GM18861 (cell line): Measurements from ENCODE around the gene FEZF2.

Experiments used
- ATAC-seq: cut with Tn5 transposase; IDR thresholded peaks from one replicate; pipeline ENCODE4 v1.9.1; 2021; ENCODE audit not compliant: unreplicated experiment

FEZF2 gene

DNA sequence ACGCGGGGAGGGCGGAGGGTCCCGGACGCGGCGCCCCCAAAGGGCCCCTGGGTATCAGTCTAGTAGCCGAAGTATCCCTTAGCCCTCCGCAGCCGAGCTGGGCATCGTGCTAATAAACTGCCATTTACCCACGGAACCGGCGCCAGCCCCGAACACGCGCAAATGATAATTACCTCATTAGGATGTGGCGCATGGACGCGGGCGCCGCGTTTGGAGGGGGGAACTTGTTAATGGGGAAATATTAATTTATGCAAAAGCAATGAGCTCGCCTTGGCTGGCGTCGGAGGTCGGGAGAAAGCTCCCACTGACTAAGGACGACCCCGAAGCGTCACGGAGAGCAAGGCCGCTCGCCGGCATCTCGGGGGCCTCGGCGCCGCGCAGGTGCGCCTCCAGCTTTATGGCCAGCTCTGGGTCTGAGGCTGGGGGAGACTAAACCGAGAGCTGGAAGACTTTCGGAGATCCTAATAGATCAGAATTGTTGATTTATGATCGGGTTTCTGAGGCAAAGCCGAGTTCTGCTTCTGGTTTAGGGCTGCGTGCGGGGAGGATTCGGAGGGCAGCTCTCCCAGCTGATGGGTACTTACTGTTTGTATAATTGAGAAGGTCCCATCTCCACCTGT lies 474 bp upstream of the FEZF2 start:
- ATAC-seq, result no peak

DNA sequence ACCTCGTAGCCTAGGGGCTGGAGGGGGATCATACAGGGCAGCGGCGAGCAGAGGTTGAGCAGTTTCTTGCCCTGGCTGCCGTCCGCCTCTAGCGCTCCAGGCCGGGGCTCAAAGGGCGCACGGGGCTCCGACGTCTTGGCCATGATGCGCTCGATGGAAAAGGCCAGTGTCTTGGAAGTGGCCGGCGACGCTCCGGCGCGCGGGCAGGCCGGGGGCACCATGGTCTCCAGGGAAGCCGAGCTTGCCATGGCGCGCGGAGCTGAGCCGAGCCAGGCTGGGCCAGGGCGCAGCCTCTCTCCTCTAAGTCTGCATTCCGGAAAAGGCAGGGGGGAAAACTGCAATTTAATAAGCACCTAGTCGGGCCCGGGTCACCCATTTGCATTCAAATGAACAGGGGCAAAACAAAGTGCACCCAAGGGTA lies 719 bp downstream of the FEZF2 start:
- ATAC-seq, result no peak

DNA sequence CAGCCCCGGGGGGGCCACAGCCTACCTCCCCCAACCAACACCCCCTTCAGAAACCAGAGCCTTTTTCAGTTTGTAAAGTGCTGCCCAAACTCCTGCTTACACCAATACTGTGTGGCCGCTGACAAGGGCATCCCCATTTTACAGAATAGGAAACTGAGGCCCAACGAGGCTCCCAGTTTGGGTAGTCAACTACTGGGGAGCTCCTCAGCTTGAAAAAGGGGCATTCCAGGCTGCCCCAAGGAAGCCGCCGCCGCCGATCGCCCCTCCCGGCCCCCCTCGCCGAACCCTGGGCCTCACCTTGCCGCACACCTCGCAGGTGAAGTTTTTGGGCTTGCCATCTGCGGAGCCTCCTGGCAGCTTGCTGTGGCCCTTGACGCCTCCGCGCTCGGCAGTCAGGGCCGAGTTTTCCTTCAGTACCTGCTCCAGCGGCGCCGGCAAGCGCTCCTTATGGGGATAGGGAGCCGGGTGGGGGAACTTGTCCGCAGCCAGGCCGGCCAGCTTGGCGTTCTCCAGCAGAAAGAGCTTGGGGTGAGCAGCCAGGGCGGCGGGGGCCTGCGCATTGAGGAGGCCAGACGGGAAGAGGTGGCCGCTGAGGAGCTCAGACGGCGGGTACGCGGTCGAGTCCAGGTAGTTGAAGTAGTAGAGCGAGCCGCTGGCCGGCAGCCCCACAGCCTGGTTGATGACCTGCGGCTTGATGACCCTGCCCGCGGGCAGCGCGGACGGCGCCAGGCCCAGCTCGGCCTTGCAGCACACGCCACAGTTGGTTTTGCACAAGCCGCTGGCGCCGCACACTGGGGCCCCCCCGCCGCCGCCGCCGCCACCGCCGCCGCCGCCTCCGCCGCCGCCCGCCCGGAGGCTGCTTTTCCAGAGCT lies 1.4 kb downstream of the FEZF2 start:
- no peak for ATAC-seq

DNA sequence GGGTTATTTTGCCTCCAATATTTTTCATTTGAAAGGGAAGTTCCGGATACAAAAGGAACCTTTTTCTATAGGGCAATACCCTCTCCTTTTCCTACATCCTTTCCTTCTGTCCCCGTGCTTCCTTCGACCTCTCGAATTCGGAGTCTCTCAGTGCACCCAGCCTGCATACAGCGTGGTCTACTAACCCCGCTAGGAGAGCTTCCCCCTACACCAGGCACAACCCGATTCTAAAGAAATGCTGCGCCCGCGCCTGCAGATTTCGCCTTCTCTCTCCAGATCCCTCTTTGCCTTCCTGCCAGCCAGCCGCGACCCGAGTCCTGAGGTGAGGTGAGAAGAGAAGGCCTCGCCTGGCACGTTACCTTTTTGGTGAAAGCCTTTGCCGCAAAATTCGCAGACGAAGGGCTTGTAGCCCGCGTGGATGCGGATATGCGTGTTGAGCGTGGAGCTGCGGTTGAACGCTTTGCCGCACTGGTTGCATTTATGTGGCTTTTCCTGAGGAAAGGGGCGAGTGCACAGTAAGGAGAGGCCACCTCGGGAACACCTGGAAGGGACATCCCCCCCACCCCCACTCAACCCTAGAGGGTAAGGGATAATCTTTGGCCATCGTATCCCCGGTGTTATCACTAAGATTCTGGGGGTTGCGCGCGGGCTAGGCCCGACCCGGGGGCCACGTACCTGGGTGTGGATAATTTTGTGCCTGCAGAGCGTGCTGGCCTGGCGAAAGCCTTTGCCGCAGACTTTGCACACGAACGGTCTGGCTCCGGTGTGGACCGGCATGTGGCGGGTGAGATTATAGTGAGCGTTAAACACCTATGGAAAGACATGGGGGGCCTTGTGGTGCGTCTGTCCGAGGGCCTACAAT lies 2.3 kb downstream of the FEZF2 start:
- ATAC-seq, result no peak

DNA sequence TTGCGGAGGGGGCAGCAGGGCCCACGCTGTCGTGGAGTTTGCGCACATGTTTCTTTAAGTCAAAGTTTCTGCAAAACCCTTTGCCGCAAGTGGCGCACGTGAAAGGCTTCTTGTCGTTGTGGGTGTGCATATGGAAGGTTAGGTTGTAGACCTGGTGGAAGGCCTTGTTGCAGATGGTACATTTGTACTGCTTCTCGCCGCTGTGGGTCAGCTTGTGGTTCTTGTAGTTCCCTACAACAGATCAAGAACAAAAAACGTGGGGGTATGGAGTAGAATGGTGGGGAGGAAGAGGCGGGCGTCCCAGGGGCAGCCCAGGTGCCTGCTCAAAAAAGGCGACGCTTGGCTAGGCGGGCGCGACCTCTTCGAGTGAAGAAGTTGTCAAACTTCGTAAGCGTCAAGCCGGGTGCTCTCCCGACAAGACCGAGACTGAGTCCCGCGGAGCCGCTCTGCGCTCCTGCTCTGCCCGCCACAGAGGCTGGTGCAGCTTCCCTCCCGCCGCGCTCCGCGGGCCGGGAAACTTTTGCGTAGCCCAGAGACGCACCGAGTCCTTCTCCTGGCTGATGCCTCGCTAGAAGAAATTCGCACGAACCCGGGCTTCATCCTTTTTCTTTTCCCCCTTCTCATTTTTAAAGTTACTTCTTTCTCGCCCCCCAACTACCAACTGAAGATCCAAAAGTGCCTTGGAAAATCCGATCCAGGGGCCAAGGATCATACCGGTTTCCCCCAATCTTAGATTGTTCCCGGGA lies 3.1 kb downstream of the FEZF2 start:
- no peak for ATAC-seq

DNA sequence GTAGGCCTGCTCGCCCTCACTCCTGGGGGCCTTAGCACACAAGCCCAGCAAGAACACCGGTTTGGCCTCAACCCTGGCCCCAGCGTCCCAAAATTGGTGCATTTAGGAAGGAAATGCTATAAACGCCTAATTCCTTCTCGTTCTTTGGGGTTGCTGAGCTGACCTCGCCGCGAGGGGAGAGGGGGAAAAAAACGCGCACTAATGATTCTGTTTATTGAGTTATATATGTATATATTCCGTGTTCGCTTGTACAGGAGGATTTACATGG lies 3.9 kb downstream of the FEZF2 start:
- no peak for ATAC-seq

DNA sequence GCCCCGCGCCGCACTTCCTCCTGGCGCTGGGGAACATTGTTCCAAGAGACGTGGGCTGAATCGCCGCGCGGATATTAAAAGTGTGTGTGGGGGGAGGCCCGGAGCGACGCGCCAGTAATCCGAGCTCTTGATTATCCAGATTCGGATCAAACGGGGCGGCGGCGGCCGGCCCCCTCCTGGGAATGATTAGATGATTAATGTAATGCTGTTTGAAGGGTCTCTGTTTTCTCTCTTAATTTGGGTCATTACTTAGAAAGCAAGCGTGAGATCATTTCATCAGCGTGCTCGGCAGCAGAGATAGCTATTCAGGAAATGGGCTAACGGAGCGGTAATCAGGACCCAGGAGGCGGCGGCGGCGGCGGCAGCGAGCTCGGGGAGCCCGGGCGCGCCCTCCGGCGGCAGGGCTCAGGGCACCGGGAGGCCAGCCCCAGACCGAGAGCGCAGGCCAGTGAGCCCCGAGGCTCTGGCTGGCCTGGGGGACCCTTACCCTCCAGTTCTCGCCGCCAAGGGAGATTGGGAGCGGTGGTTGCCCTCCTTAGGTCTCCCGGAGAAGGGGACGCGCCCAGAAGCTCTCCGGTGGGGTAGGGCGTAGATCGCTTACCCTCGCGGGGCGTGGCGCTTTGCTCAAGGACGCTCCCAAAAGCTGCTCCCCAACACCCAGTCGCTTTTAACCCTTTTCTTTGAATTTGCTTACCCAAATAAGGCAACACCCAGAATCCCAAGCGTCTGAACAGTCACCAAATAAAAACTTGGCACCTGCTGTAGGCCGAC lies 4.5 kb downstream of the FEZF2 start:
- ATAC-seq, result no peak

DNA sequence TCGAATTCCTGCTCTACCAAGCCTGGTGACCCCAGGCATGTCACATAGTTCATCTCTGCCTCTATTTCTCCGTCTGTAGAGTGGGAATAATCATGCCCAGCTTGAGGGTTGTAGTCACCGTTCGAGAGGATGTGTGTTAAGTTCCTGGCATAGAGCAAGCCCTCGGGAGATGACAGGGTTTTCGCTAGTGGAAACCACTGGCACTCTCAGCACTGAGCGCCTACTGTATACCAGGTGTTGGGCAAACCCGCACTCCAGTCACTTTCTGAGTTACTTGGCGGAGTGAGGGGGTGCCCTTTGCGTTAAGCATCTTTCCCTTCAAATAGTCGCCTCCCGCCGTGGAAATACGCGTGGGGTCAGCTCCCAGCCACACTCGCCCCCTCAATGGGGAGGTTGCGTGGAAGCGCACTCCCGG lies 5.1 kb downstream of the FEZF2 start:
- no peak for ATAC-seq

DNA sequence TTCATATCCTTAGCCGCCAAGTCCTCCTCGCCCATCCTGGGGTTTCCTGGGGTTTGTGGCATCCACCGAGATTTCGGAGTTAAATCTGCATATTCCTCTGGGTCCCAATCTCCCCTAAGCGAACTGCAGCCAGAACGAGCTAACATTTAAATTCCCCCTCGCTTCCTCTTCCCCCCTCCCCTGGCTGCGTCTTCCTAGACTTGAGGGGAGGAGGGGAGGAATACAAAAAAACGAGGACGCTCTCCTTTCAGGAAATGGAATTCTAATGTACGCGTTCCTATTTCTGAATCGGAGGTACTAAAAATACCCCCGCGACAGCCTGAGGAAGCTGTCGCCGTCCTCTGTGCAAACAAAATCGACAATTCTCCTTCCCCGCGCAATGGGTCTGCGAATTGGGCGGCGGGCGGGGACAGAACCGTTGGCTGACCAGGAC lies 5.6 kb downstream of the FEZF2 start:
- ATAC-seq, result no peak

DNA sequence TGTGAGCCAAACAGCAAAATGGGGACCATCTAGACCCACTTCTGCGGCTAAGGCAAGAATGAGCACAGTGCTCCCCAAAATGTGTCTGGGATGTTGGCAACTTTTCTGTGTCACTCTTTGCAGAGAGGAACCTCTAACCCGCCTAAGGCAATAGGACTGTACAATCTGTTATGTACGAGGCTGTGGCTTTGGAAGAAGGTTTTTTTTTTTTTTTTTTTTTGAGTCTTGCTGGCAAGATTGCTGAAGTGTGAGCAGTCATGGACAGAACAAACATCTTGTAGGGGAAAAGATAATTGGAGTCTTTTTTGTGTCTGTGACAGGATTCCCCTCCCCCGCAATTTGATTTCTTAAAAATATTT lies 7.2 kb downstream of the FEZF2 start:
- ATAC-seq, result no peak

DNA sequence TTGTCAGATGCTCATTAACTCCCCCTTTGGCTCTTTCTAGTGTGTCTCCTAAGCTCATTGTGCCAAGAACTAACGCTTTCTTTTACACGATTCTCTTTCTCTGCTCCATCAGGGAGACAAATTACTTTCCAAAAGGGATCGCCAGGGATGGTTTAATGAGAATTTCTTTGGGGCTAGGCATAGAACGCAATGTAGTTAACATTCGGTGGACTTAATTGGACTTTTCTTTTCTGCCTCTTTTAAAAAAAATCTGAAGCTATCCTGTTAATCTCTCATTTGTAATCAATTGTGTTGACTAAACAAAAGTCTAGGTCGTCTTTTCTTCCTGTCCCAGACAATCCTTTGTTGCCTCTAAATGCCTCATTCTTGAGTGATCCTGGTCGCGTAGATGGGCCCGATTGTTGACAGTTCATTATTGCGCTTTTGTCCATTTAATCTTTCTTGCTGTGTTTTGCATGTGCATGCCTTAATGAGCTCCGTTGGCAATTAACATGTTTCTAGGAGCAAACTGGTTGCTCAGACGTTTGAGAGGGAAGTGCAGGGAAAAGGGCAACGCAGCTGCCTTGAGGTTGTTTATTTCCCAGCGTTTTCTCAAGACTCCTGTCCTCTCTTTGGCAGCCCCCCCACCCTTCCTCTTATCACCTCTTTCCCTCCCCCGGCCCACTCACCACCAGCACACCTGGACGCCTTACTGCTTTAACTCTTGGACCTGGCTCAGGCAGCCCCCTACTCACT lies 7.8 kb downstream of the FEZF2 start:
- ATAC-seq, result no peak

DNA sequence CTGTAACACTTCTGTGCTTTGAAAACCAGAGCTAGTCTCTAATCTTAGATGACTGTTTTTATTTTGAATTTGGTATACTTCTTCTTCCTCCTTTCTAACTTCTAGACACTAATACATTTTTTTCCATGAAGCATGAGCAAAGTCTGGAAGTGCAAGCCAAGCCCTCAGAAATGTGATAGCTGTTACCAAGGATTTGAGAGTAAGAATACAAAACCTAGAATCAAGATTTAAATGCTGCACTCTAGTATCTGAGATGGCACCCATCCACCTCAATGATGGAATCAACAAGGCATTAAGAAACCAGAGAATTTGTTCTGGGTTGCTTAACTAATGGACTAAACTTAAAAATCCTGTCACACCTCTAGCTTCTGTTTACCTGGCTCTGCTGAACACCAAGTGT lies 9.2 kb downstream of the FEZF2 start:
- ATAC-seq, result no peak

DNA sequence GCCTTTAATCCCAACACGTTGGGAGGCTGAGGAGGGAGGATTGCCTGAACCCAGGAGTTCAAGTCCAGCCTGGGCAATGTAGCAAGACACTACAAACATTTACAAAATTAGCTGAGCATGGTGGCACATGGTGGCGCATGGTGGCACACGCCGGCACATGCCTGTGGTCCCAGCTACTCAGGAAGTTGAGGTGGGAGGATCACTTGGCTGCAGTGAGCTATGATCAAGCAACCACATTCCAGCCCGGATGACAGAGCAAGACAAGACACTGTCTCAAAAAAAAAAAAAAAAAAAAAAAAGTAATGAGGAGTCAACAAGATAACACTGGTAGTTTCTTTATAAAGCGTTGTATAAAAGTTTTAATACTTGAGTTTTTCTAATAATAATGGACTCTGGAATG lies 10.1 kb downstream of the FEZF2 start:
- no peak for ATAC-seq

DNA sequence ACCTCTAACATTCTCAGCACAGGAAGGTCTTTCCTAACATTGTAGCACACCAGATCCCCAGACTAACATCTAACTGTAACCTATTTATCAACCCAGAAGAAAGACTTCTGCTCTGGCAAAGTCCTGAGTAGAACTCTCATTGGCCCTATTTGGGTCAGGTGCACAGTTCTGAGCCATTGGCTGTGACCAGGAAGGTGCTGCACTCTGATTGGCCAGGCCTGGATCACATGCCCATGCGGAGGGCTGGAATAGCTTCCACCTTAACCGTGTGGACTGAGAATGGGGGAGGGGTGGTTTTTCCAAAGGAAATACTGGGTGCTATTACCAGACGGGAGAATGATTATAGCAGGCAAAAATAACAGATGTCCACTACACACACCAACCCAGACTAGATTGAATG lies 11.5 kb downstream of the FEZF2 start:
- peak; percentile 7 for ATAC-seq

DNA sequence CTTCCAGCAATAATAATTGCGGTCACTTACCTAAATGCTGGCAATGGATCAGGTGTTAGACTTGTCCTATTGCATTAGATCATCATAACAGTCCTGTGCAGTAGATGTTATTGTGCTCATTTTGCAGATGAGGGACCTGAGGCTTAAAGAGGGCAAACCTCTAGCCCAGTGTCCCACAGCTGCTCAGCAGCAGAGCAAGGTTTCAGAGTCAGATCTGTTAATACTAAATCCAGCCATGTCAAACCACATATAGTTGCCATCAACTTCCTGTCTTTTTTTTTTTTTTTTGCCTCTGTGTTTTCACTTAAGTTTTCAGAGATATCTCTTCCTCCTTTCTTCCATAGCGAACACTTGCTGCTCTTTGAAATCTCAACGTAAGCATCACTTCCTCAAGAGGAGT lies 12.1 kb downstream of the FEZF2 start:
- ATAC-seq, result peak; percentile 99

DNA sequence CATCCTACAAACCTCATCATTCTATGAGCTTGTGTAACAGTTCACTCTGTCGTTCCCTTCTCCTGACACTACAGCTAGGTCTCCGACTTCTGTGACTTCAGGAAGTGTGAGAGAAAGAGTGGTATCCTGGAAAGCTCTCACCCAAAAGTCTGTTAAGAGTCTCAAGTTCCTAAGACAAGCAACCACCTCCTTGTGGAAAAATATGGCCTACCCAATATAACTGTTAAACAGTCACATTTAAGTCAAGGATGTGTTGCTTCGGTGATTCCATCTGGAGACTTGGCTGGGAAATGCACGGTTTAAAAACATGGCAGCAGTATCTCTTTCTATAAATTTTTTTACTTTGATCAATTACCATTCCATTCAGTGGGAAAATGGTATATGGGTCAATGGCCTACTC lies 13.8 kb downstream of the FEZF2 start:
- no peak for ATAC-seq

DNA sequence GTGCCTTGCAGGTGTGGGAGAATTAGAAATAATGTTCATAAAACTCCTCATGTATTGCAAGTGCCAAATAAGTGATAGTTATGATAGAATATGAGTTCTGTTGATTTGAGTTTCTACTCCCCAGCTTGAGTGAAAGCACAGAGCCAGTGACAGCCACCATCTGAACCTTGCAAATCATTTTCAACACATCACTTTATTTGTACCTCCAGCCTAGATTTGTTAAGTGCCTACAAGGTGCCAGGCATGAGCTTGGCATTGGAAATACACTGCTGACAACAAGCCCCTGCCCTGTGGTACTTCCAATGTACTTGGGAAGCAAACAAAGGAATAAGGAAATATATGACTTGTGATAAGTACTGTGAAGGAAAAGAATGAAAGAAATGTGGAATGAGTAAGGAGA lies 17.0 kb downstream of the FEZF2 start:
- ATAC-seq, result no peak

DNA sequence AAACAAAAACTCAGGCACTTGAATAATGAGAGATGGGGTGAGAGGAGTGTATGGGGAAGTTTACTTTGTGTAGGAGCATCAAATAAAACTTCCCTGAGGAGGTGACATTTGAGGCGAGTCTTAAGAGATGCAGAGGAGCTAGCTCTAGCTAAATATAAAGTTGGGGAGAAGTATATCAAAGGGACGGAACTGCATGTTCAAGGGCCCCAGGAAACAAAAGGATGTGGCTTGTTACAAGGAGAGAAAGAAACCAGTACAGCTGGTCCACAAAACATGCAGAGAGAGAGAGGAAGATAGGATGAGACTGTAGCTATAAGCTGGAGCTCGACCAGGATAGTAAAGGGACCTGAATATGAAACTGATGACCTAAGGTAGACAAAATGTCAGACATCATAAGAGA lies 17.6 kb downstream of the FEZF2 start:
- no peak for ATAC-seq

DNA sequence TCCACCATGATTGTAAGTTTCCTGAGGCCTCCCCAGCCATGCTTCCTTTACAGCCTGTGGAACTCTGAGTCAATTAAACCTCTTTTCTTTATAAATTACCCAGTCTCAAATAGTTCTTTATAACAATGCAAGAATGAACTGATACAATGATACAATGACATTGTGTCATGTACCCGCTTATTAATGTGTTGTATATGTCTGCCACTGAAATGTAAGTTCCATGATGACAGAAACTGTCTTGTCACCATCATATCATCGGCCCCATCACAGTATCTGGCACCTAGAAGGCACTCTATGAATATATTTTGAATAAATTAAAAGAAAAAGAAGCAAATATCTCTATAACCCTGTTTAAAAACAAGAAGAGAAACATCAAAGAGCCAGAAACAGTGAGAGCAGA lies 29.6 kb downstream of the FEZF2 start:
- ATAC-seq, result no peak

DNA sequence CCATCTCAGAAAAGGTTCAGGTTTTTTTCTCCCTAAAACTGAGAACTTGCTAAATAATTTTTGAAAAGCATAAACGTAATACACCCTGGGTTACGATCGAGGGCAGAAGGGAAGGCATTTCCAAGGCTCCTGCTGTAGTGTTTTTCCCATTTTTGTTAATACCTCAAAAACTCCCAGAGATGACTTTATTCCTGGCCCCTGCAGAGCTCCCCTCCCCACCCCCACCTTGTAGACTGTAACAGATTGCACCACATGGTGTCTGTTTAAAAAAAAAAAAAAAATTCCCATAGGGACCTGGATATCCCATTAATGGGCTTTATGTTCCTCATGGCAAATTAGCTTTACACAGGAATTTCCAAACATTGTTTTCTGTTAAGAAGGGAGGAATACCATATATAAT lies 38.2 kb downstream of the FEZF2 start:
- no peak for ATAC-seq
